Kidney glomerular epithelial cell (primary cell): ENCODE results near the gene TFAP2D.

Source experiments
- DNase-seq: peaks from one replicate; lab custom pipeline; 2025; lab: John Stamatoyannopoulos, UW

The TFAP2D gene

GRCh38 chr6:50720623-50721022, 7.3 kb downstream of the TFAP2D start:
- DNase-seq = no peak

GRCh38 chr6:50721978-50722377, 8.7 kb downstream of the TFAP2D start:
- no peak for DNase-seq

GRCh38 chr6:50722829-50723554, 9.7 kb downstream of the TFAP2D start:
- DNase-seq = no peak

- no peak for DNase-seq
Observed at GRCh38 chr6:50724381-50725124, 11.2 kb downstream of the TFAP2D start.

GRCh38 chr6:50734488-50734887, 21.2 kb downstream of the TFAP2D start:
- DNase-seq = no peak

GRCh38 chr6:50742161-50742560, 28.8 kb downstream of the TFAP2D start:
- no peak for DNase-seq

- DNase-seq = no peak
Observed at GRCh38 chr6:50744976-50745375, 31.6 kb downstream of the TFAP2D start.

GRCh38 chr6:50762798-50763197, 49.5 kb downstream of the TFAP2D start:
- no peak for DNase-seq

GRCh38 chr6:50778696-50779095, 65.4 kb downstream of the TFAP2D start:
- no peak for DNase-seq

GRCh38 chr6:50780382-50780781, 67.1 kb downstream of the TFAP2D start:
- DNase-seq = no peak

- DNase-seq = no peak
Observed at GRCh38 chr6:50785921-50786320, 72.6 kb downstream of the TFAP2D start.

GRCh38 chr6:50791900-50792508, 78.7 kb downstream of the TFAP2D start:
- peak; percentile 26 for DNase-seq

- no peak for DNase-seq
Observed at GRCh38 chr6:50792771-50793170, 79.4 kb downstream of the TFAP2D start.

- no peak for DNase-seq
Observed at GRCh38 chr6:50795574-50795973, 82.2 kb downstream of the TFAP2D start.

- DNase-seq = no peak
Observed at GRCh38 chr6:50804283-50804682, 91.0 kb downstream of the TFAP2D start.

- no peak for DNase-seq
Observed at GRCh38 chr6:50807035-50807434, 93.7 kb downstream of the TFAP2D start.

GRCh38 chr6:50815436-50816114, 102.2 kb downstream of the TFAP2D start:
- peak; percentile 66 for DNase-seq

GRCh38 chr6:50816115-50816675, 102.9 kb downstream of the TFAP2D start:
- DNase-seq = peak; percentile 66

GRCh38 chr6:50816947-50817645, 103.8 kb downstream of the TFAP2D start:
- DNase-seq = no peak

- DNase-seq = no peak
Observed at GRCh38 chr6:50817646-50817950, 104.3 kb downstream of the TFAP2D start.

- no peak for DNase-seq
Observed at GRCh38 chr6:50818020-50818419, 104.7 kb downstream of the TFAP2D start.

GRCh38 chr6:50818673-50819072, 105.3 kb downstream of the TFAP2D start, which contains the start of gene TFAP2B:
Gene TFAP2B, plus strand, starts transcription at chr6:50818871. Its CDS starts 21 bp downstream, at chr6:50818892.
- DNase-seq = no peak
